Neural cell (in vitro differentiated cells): Measurements from ENCODE around the gene IL17RD.

Source experiments
- CTCF ChIP-seq: fragments of 450-650 bp; IDR thresholded peaks from 2 replicates; pipeline ENCODE4 v1.5.1; 2014; ENCODE audit warnings: antibody characterized with exemption, mild to moderate bottlenecking, moderate library complexity; ENCODE audit not compliant: poor library complexity, severe bottlenecking
- EP300 ChIP-seq: fragments of 450-650 bp; conservative IDR thresholded peaks from 2 replicates; pipeline ENCODE4 v1.6.1; 2014; ENCODE audit warnings: antibody characterized with exemption, mild to moderate bottlenecking, moderate library complexity; ENCODE audit not compliant: poor library complexity, severe bottlenecking
- EZH2 ChIP-seq: fragments of 200-600, 300-800 bp; shearing (Covaris generic), sonication (generic); IDR thresholded peaks from 2 replicates; pipeline ENCODE4 v1.6.1; 2014; ENCODE audit warnings: antibody characterized with exemption, low read length, borderline replicate concordance, mild to moderate bottlenecking; ENCODE audit not compliant: insufficient read depth, poor library complexity, severe bottlenecking
- MXI1 ChIP-seq: fragments of 450-650 bp; conservative IDR thresholded peaks from 2 replicates; pipeline ENCODE4 v1.6.1; 2014; ENCODE audit warnings: antibody characterized with exemption, mild to moderate bottlenecking; ENCODE audit not compliant: poor library complexity, severe bottlenecking
- POLR2AphosphoS5 ChIP-seq: IDR thresholded peaks from 2 replicates; pipeline ENCODE4 v1.6.1; 2012
- RAD21 ChIP-seq: fragments of 450-650 bp; conservative IDR thresholded peaks from 2 replicates; pipeline ENCODE4 v1.6.1; 2014; ENCODE audit warnings: antibody characterized with exemption, mild to moderate bottlenecking, moderate library complexity
- REST ChIP-seq: IDR thresholded peaks from 2 replicates; pipeline ENCODE4 v1.6.1; 2012; ENCODE audit warnings: borderline replicate concordance
- TAF1 ChIP-seq: IDR thresholded peaks from 2 replicates; pipeline ENCODE4 v1.6.1; 2012; ENCODE audit warnings: low read depth

- TF ChIP-seq CTCF (no peak), RAD21 (no peak), EZH2 (no peak), REST (no peak), POLR2AphosphoS5 (no peak), EP300 (no peak), MXI1 (no peak), TAF1 (no peak)
These were observed 95.7 kb downstream of the IL17RD start for GRCh38 chr3:57069503-57069902.
